NCI-H748 (cell line): ENCODE results near the gene THRB.

ENCODE experiments used
- DNase-seq: peaks from one replicate; lab custom pipeline; 2025; ENCODE audit not compliant: unreplicated experiment; lab: John Stamatoyannopoulos, UW

Gene THRB

DNA sequence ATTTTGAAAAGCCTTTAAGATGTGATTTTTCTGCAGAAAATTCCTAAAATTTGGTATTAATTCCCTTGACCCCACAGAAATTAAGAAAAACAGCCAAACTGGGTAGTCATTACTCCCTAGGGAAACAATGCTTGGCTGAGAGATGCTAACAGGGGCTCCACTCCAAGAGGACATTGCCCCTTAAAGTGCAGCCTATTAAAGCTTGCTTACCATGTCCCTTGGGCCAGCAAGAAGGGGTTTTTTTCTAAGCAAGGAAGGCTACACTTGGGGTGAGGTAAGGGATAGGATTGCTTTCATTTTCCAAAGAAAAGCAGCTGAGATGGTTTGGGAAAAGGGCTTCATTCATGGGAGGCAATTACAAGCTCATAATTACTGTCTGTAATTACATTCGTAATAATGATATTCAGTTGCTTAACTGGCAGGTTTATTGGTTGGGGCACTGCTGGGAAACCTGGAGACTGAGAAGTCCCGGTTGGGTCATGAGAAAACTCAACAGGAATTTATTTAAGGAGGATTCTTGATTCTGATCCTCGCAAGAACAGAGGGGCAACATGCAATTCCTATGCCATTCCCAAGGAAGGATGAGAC, 302.1 kb downstream of the THRB start:
- peak; percentile 54 for DNase-seq

DNA sequence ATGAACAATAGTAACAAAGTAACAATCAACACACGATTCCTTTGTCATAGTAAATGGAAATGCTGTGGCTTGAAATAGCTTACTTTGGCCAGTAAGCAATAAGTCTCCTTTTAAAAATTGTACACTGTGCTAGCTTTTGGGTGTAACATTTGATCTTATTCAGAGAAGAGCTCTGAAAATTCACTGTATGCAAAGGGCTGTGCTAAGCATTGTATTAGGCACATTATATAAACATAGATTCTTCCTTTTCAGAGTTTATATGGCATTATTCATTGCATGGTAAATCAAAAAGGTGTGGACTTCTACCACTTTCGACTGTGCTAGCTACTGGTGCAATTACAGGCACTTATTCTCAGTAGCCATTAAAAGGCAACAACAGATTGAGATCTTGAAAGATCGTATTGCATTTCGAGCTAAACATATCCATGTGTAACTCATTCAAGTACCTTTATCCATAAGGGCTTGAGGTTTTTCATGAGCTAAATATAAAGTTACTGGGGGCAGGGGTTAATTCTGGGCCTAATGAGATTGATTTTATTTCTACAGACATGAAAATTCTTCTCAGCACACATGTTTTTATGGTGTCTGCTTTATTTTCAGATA, 302.7 kb downstream of the THRB start:
- peak; percentile 53 for DNase-seq

DNA sequence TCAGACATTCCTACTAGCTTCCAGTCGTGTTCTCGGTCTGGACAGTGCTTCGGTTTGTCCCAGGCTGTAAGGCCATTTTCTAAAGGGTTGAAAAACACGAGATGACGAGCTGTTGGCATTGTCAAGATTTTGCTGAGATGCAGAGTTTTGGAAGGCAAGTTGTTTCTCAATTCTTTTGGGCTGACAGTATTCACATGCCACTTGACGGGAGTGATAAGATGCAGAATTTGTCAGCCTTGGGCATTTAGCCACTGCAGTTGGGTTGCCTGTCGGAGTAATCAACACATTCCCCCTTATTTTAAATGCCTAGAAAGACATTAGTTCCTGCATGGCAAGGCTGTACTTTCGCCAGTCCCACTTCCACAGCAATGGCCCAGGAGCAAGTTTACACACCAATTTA, 304.4 kb downstream of the THRB start:
- DNase-seq: no peak

DNA sequence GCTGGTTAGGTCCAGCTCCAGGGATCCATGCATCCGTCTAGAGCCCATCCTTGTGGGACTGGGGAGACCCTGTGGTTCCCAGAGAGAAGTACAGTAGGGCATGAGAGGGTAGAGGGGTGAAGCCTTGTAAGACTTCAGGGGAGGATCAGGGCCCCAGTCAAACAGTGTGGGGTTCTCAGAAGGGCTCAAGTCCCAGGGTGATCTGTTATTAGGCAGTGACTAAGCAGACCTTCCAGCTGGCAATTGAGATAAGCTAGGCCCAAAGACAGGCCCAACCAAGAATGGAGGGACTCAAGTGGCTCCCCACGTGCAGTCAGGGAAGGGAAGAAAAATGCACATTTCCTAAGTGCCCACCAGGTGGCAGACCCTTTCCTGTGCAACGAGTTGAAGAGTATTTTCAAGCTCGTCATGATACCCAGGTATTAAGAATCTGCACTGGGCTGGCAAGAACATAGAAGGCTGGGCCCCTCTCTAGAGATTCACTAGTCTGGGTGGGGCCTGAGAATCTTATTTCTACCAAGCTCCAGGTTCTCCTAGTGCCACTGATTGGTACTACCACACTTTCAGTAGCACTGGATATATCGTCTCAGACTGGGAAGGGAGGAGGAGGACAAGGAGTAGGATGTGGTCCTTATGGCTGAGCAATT, 308.8 kb downstream of the THRB start:
- peak; percentile 62 for DNase-seq

DNA sequence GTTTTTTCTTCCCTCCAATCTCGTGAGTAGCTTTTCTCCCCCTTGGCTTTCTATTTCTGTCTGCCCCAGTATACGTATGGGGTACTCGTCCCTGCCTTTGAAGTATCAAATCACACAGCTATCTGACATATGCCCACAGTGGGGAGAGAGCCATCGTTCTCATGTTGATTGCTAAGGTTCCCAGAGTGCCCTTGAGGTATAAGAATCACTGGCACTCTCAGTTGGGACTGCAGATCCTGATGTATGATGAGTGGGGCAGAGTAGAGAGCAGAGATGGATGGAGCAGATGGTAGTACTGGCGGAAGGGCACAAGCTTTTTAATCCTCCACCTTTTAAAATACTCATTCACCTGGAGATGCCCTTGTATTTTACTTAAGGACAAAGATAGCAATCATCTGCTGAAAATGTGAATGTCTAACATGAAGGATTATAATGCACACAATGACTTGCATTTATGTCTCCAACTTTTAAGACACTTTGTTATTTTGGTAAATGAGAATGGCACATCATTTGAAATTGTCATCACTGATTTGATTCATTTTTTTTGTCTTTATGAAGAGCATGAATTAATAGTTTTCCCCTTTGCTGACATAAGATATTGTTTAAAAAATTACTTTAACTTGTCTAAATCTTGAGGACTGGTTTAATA, 310.0 kb downstream of the THRB start:
- DNase-seq: no peak

DNA sequence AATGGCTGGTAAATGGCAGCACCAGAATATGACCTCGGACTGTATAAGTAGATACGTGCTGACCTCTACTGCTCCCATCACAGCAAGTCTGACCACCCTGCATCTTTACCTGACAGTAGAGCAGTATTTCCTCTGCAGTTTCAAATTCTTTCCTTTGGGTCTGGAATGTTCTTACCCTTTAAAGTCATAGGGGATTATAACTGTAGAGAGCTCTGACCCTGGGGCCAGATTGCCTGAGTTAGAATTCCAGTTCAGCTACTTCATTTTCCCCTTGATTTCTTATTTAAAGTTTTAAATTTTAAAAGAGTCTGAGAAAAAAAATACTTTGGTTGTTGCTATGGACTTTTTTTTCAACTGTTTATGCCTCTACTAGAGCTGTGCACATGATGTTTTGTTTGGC, 311.9 kb downstream of the THRB start:
- no peak for DNase-seq

DNA sequence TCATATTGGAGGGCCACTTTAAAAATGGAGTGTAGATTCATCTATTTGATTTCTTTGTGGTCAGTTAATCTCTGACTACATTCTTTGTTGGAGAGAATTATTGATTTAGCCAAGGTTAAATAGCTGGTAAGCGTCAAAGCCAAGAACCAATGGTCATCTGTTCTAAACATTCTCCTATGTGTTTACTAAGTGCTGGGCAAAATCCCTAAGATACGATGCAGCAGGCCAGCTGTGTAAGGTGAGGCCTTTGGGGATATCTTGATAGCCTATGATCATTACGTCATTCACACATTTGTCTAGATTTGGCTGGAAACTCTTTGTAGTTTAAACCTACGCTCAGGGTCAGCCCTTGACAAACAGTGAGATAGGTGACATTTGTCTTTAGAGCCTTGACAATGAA, 313.4 kb downstream of the THRB start:
- DNase-seq: no peak

DNA sequence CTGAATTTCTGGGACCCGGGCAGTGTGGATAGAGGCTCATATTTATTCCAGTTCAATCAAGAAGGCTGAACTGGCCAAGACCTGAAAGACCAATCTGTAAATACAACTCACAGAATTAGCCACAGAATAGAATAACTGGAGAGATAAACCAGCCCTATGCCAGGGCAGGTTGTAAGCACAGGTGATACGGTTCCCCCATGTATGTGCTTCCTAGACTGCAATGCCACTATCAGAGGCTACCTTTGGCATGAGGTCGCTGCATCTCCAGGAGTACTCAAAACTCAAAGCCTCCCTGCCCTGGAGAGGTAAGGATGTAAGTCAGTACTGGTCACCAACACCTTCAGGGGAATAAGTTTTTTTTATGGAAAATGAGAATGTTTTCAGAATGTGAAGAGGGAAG, 314.0 kb downstream of the THRB start:
- no peak for DNase-seq

DNA sequence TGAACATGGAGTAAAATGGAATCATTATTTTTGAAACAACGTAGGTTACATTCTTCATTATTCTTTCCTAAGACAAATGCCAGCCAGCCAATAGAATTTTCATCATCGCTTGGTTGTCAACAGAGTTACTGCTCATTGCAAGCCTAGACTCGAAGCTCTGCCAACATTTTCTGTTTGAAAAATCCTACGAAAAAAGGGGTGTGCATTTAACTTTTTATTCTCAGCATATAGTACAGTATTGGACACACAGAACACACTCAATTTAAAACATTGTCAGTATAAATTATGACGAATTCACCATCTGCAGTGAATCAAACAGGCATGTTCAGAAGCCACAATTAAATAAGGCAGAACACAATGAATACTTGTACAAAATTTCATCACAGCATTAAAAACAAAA, 317.4 kb downstream of the THRB start:
- no peak for DNase-seq

DNA sequence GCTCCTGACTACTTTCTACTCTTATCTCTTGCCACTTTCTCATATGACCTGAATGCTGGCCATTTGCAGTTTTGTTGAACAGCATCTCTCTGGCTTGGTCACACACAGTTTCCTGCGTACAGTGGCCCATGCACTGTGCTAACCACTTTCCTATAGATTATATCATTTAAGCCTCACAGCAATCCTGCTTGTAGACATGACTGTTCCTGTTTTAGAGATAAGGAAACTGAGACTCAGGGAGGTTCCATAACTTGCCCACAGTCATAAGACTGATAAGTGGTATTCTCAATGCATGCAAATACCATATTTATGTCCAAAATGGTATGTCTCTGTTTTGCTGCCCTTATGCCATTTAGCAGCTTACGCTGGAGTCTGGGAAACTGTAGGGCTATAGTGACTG, 320.0 kb downstream of the THRB start:
- DNase-seq: no peak

DNA sequence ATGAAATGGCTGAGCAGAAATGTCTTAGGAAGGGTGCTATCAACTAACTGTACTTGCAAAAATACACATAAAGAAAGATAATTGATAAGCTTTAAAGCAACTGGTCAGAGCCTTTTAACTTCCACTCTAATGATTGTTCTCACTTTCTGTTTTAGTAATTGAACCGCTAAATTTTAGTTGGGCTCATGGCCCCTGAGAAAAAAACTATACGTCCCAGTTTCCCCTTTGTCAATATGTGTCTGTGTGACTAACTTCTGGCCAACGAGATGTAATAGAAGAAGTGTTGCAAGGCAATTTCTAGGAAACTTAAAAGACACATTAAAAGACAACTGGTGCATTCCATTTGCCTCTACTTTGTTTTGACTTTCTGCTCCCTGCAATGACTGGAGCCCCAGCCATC, 325.7 kb downstream of the THRB start:
- DNase-seq: no peak

DNA sequence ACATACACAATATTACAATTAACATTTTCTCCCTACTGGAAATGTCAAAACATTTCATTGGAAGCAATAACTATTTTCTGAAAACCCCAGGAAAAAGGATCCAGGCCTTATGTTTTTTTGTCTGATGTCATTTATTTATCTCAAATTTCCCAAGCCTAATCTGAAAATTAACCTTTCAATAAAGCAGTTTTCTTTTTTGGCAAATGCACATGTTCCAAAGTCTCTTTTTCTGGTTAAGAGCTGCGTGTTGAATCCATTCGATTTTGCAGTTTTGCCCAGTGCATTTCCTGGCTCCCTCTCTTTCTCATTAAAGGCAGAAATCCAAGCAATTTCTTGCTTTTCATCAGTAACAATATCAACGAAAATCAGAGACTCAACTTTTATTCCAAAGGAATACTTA, 327.2 kb downstream of the THRB start:
- DNase-seq: no peak

DNA sequence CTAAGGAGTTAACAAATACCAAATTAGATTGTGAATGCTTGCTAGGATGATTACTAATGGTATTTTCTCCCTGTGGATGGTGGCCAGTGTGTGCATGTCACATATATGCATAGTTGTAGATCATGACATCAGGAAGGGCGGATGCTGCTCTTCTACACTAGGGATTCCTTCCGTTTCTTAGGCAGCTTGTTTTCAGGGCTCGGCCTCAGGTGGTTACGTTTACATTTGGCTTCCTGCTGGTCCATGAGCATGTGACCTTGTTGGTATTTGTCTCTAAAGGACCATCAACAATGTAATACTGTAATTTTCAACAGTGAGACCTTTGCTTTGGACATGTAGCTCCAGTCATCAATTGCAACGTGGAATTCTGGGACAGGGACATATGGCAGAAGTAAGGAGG, 328.1 kb downstream of the THRB start:
- DNase-seq: no peak

DNA sequence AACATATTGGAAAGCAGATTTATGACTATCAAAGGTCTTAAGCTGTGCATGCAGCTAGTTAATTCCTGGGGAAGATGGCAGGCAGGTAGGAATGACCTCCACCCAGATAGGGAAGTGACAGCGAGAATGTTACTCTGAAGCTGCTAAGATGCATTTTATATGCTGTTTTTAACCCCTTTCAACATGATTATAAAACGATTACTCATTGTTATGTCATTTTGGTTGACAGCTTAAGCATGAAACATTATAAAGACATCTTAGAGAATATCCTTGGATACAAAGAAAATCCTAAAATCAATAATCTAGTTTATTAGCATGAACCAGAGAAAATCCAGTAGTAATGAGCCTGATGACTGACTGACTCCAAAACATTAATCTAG, 329.1 kb downstream of the THRB start:
- DNase-seq: no peak

DNA sequence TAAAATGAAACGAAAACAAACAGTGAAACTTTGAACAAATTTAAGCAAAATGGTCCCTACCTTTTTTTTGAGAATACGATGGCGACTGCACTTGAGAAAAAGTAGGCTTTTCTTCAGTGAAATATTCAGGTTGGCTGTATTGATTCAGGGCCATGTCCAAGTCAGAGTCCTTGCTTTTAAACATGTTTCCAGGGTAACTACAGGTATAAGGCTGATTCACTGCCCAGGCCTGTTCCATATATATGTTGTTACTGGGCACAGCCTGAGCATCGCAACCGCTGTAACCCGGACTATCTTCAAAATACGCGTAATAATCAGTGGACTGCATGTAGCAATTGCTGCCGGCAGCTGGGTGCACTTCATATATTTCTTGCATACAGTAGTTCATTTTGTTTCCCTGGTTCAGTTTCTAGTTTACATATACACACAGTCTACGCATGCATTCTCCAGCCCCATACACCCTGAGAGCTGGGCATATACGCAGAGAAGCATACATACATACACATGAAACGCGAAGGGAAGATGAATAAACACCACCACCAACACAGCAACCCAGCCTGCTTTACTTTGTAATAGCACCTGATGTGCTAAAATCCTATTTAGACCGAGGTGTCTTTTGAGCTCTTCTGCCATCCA, 329.6 kb downstream of the THRB start:
- peak; percentile 5 for DNase-seq

DNA sequence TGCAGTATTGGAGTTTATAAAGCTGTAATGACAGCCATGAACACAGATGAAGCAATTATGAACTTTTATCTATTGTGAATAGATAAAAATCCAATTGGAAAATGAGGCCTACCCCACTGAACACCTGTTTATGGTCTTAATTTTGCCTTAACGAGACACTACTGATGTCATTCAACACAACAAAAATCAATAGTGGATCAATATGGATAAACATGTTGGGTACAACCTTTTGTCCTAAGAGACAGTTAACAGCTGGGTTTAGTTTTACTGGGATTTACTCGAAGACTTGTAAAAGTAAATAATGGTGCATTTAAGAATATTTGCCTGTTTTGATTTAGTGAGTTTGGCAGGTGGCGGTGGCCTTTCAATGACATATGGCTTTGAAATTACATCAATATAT, 331.7 kb downstream of the THRB start:
- peak; percentile 26 for DNase-seq

DNA sequence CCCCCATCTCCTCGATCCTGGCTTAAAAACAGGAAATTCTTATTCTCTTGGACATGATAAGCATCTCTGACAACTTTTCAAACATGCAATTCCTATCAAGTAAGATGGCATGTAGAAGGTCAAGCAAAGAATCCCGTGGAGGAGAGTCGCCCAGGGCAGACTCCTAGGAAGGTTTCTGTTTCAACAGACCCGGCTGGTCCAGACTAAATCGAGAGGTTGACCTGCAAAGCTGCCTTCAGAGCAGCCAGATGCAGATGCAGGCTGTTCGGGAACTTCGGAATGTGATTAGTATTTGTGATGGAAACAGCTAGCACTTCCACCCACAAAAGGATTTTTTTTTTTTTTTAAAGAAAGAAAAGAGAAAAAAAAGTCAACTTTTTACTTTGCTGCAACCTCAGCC, 332.8 kb downstream of the THRB start:
- no peak for DNase-seq

DNA sequence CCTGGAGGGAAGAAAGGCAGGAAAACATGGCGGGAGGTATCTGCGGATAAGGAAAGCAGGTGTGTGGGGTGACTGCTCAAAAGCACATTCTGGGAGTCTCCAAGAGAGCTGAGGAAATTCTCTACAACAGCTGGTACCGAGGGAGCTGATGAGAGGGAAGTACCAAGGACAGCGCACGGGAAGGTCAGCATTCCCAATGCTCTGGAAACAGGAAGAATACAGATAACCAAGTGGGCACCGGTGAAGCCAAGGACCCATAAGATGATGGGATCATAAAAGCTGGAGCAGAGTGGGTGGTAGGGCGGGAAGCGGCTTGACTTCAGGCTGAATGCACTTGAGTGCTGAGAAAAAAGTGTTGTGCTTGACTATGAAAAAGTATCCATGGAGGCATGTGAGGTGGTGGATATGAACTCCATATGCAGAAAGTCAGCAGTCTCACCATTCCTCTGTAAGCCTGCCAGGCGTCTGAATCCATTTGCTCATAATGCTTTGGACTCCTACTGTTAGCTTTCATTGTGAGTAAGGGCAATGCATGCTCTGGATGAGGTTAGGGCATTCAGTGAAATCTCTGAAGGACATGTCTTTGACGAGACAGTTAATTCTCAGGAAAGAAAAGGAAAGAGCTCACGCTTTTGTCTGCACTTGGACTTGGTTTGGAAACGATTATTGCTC, 334.1 kb downstream of the THRB start:
- DNase-seq: peak; percentile 3

DNA sequence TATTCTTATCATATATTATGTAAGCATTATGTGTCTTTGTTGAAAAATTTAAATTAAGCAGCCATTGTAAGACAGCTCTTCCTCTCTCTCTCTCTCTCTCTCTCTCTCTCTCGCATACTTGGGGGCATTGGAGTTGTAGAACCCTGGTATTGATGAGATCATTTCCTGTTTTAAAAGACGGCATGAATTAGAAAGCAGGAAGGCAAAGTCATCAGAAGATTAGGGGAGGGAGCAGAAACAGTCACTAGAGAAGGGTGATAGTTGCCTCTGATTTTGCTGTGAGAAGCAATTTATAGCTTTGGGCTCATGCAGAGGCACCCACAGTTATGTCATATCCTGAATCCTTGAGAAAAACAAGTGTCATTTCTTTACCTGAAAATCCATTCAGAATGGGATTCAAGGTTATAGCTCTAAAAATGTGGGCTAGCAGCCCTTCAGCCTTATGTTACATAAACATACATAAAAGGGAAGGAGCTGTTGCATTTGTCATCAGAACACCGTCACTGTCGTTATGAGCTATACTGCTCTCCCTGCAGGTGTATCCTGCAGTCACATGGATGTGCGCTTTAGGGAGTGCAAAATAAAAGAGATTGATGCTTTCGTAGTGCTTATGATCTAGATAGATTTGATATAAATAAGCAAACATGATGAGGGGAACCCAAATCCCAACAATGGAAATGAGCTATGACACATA, 335.7 kb downstream of the THRB start:
- no peak for DNase-seq

DNA sequence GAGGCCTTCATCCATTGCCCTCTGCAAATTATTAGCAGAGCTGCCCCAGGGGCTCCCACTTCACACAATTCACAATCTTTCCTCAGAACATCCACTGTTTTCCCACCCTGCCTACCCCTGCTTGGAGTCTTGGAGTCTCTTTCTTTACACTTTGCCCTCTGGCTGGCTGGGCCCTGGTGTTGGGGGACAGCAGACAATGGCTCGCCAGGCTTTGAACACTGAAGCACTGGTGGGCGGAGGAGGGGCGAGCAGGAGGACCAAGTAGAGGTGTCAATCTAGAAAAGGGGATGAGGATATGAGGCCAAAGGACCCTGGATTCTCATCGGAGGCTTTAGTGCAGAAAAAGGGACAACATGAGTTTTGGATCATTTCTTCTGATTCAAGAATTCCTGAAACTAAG, 337.5 kb downstream of the THRB start:
- DNase-seq: no peak

DNA sequence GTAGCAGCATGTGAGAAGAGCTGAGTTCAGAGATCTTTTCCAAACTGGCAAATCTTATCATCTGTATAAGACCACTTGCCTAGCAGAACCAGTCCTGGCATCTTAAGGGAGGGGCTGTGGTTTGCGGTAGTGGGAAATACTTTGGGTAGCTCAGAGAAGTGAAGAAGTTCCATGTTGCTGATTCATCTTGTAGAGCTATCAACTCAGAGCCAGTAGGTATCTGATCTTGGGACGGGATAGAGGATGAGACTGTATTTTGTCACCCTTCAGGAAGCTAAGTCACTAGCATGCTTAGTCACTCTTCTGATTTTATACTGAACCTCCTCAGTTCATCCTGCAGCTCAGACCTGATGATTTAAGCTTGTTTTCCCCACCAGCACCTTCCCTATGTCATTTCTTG, 338.2 kb downstream of the THRB start:
- no peak for DNase-seq
